Measurements from ENCODE around the gene CHERP. TPM values are rescaled to one million over a fixed set of nuclear protein-coding genes. Genes with fewer than 3 reads are reported as not detected.

The CHERP gene
- total and polyA plus RNA-seq, 2 of the 13 experiments (the other 11 are each of a cell fraction or from before 2014, with no cell fraction given) = 4.3 to 5.4 TPM

DNA sequence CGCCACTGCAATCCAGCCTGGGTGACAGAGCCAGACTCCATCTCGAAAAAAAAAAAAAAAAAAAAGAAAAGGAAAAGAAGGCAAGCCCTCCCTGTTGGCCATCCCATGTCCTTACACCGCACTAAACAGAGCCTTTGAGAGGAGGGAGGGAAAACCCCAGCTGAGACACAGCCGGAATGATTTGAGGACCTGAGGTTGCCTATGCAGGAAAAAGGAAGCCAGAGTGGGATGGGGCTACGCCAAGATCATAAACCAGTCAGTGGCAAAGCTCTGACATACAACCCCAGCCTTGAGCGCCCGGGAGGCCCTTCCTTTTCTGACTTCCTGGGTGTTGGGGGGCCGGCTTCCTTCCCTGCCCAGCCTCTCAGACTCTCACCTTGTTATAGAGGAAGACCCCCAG, 12.5 kb upstream of the CHERP start:
- H3K4me3 ChIP-seq (replicated peaks in 1 of 3; ENCODE audit: insufficient read depth in 1 of 3, low read depth in 2 of 3, low read length in 3 of 3) = no peak overlapping the region
- peaks cover 22 to 36% of the 10 kb centered on the region in 2 experiments for H3K36me3 ChIP-seq (replicated peaks in 1 of 2; ENCODE audit: control insufficient read depth in 1 of 2, insufficient read depth in 2 of 2, low read length in 2 of 2)
- no peaks in the 10 kb centered on the region for H3K9me3 ChIP-seq (ENCODE audit: low read length)
- H2AFZ ChIP-seq (ENCODE audit: low read length) = no peak overlapping the region
- no peaks in the 10 kb centered on the region for H4K20me1 ChIP-seq (ENCODE audit: insufficient read depth, low read length)
- no peaks in the 10 kb centered on the region for H3K27me3 ChIP-seq (ENCODE audit: control insufficient read depth in 1 of 2, insufficient read depth in 2 of 2, low read length in 2 of 2)
- ChIA-PET POLR2A (no interaction called here), CTCF (ENCODE audit: low intra/inter-chr PET ratio, low total read pairs) (no interaction called here)
- ATAC-seq (no peak), FAIRE-seq (no peak), DNase-seq (ENCODE audit: low spot score) (no peak)
- no peak overlapping the region for H3K4me2 ChIP-seq (ENCODE audit: low read depth, low read length)
- H3K4me1 ChIP-seq (ENCODE audit: insufficient read depth, low read length) = no peaks in the 10 kb centered on the region
- in situ Hi-C loops (cut with HindIII; ENCODE audit: extremely low pct_ligation_motif_present, low pct_unique_long_range_greater_than_20kb) (no loop called here), intact Hi-C loops (cut with micrococcal nuclease; ENCODE audit: unreplicated experiment) (no loop called here)
- no peak overlapping the region for H3K9ac ChIP-seq (ENCODE audit: insufficient read depth, low read depth, low read length)
- TF ChIP-seq, protein P1, sequence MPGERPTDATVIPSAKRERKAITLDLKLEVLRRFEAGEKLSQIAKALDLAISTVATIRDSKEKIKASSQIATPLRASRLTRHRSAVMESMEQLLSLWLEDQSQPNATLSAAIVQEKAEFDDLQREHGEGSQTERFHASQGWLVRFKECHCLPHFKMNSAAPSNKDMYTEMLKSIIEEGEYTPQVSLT (CRISPR knock-in tag; IDR thresholded peaks at IDR 0.05; ENCODE audit: borderline replicate concordance, low read depth) = no peak
- TF ChIP-seq NFE2L2 (IDR thresholded peaks at IDR 0.05; ENCODE audit: low read length) = no peak
- TF ChIP-seq CREBL2 (CRISPR knock-in tag; IDR thresholded peaks at IDR 0.05; ENCODE audit: borderline replicate concordance) = no peak
- no peak for TF ChIP-seq ZNF17 (CRISPR knock-in tag; IDR thresholded peaks at IDR 0.05)
- TF ChIP-seq ZNF790 (CRISPR knock-in tag; IDR thresholded peaks at IDR 0.05; ENCODE audit: borderline replicate concordance) = no peak
- TF ChIP-seq HNF1A (IDR thresholded peaks at IDR 0.05; ENCODE audit: low read depth) = no peak
- no peak for TF ChIP-seq HNF1A (CRISPR knock-in tag; IDR thresholded peaks at IDR 0.05; ENCODE audit: borderline replicate concordance)
- no peak for TF ChIP-seq ZFX (CRISPR knock-in tag; IDR thresholded peaks at IDR 0.05; ENCODE audit: low read depth)
- TF ChIP-seq, protein P2, sequence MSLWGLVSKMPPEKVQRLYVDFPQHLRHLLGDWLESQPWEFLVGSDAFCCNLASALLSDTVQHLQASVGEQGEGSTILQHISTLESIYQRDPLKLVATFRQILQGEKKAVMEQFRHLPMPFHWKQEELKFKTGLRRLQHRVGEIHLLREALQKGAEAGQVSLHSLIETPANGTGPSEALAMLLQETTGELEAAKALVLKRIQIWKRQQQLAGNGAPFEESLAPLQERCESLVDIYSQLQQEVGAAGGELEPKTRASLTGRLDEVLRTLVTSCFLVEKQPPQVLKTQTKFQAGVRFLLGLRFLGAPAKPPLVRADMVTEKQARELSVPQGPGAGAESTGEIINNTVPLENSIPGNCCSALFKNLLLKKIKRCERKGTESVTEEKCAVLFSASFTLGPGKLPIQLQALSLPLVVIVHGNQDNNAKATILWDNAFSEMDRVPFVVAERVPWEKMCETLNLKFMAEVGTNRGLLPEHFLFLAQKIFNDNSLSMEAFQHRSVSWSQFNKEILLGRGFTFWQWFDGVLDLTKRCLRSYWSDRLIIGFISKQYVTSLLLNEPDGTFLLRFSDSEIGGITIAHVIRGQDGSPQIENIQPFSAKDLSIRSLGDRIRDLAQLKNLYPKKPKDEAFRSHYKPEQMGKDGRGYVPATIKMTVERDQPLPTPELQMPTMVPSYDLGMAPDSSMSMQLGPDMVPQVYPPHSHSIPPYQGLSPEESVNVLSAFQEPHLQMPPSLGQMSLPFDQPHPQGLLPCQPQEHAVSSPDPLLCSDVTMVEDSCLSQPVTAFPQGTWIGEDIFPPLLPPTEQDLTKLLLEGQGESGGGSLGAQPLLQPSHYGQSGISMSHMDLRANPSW (CRISPR knock-in tag; IDR thresholded peaks at IDR 0.05; ENCODE audit: borderline replicate concordance) = no peak
- no peak for TF ChIP-seq ARNT (IDR thresholded peaks at IDR 0.05)
- TF ChIP-seq ZNF775 (CRISPR knock-in tag; IDR thresholded peaks at IDR 0.05; ENCODE audit: borderline replicate concordance) = no peak
- TF ChIP-seq, protein P3, sequence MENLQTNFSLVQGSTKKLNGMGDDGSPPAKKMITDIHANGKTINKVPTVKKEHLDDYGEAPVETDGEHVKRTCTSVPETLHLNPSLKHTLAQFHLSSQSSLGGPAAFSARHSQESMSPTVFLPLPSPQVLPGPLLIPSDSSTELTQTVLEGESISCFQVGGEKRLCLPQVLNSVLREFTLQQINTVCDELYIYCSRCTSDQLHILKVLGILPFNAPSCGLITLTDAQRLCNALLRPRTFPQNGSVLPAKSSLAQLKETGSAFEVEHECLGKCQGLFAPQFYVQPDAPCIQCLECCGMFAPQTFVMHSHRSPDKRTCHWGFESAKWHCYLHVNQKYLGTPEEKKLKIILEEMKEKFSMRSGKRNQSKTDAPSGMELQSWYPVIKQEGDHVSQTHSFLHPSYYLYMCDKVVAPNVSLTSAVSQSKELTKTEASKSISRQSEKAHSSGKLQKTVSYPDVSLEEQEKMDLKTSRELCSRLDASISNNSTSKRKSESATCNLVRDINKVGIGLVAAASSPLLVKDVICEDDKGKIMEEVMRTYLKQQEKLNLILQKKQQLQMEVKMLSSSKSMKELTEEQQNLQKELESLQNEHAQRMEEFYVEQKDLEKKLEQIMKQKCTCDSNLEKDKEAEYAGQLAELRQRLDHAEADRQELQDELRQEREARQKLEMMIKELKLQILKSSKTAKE (CRISPR knock-in tag; IDR thresholded peaks at IDR 0.05; ENCODE audit: borderline replicate concordance) = no peak
- no peak for TF ChIP-seq ZNF891 (CRISPR knock-in tag; IDR thresholded peaks at IDR 0.05)
- no TSS peak for BruUV-seq (replicated peaks)
- WGBS (ENCODE audit: low lambda C conversion rate) = 93% methylated on average over 8 of the region's 8 CpGs
- H3K27ac ChIP-seq (ENCODE audit: extremely low read length, insufficient read depth, low read length) = no peak overlapping the region
- no peaks in the 10 kb centered on the region for H3K79me2 ChIP-seq (ENCODE audit: insufficient read depth, low read length)

Data from HepG2 (cell line).